GM23248 (cell line): ENCODE data around the gene PNKD. TPM values are rescaled to one million over a fixed set of nuclear protein-coding genes. Genes with fewer than 3 reads are reported as not detected.
A peak's percentile ranks its signal among the peaks of the same experiment; 100 is the strongest.
"Not testable (repeated sequence)": the region's sequence is repeated elsewhere in the genome, so short reads cannot be mapped to it uniquely, and the experiment has no call there.

ENCODE experiments used
- DNase-seq: peaks from one replicate; pipeline ENCODE4 v3.0.0-alpha.2; 2015
- H2AFZ ChIP-seq: fragments of 200-600 bp; sonication (generic); 2 replicates; pipeline ENCODE4 v1.6.1; 2016; ENCODE audit warnings: antibody characterized with exemption
- H3F3A ChIP-seq: fragments of 200-600 bp; sonication (generic); 2 replicates; pipeline ENCODE4 v1.6.1; 2016; ENCODE audit warnings: mild to moderate bottlenecking, antibody characterized with exemption, mixed run types; ENCODE audit not compliant: insufficient read depth
- H3K27ac ChIP-seq: fragments of 200-600 bp; sonication (generic); 2 replicates; pipeline ENCODE4 v1.5.1; 2016; ENCODE audit warnings: mild to moderate bottlenecking
- H3K27me3 ChIP-seq: fragments of 200-600 bp; sonication (generic); replicated peaks from 2 replicates; pipeline ENCODE4 v1.6.1; 2016; ENCODE audit warnings: mild to moderate bottlenecking; ENCODE audit not compliant: insufficient read depth
- H3K36me3 ChIP-seq: fragments of 200-600 bp; sonication (generic); 2 replicates; pipeline ENCODE4 v1.6.1; 2016; ENCODE audit warnings: low read depth, mild to moderate bottlenecking
- H3K4me1 ChIP-seq: fragments of 200-600 bp; sonication (generic); 2 replicates; pipeline ENCODE4 v1.6.1; 2016; ENCODE audit warnings: mild to moderate bottlenecking; ENCODE audit not compliant: insufficient read depth
- H3K4me2 ChIP-seq: fragments of 200-600 bp; sonication (generic); one replicate; pipeline ENCODE4 v1.6.1; 2016; ENCODE audit warnings: mild to moderate bottlenecking; ENCODE audit not compliant: unreplicated experiment
- H3K4me3 ChIP-seq: fragments of 200-600 bp; sonication (generic); 2 replicates; pipeline ENCODE4 v1.5.1; 2016; ENCODE audit warnings: mild to moderate bottlenecking
- H3K79me2 ChIP-seq: fragments of 200-600 bp; sonication (generic); 2 replicates; pipeline ENCODE4 v1.6.1; 2016; ENCODE audit warnings: mild to moderate bottlenecking; ENCODE audit not compliant: insufficient read depth
- H3K9ac ChIP-seq: fragments of 200-600 bp; sonication (generic); 2 replicates; pipeline ENCODE4 v1.6.1; 2016; ENCODE audit warnings: mild to moderate bottlenecking
- H3K9me2 ChIP-seq: fragments of 200-600 bp; sonication (generic); 2 replicates; pipeline ENCODE4 v1.6.1; 2016; ENCODE audit warnings: mixed run types, mild to moderate bottlenecking, moderate library complexity; ENCODE audit not compliant: insufficient read depth
- H3K9me3 ChIP-seq: fragments of 200-600 bp; sonication (generic); one replicate; pipeline ENCODE4 v1.6.1; 2017; ENCODE audit warnings: low read depth
- H4K20me1 ChIP-seq: fragments of 200-600 bp; sonication (generic); 2 replicates; pipeline ENCODE4 v1.6.0; 2016; ENCODE audit not compliant: insufficient read depth
- EZH2 ChIP-seq: fragments of 200-600 bp; sonication (generic); IDR thresholded peaks from 2 replicates; pipeline ENCODE4 v1.6.1; 2018; ENCODE audit warnings: antibody characterized with exemption, mild to moderate bottlenecking; ENCODE audit not compliant: insufficient read depth, poor library complexity, severe bottlenecking
- EZH2phosphoT487 ChIP-seq: fragments of 200-600 bp; sonication (generic); IDR thresholded peaks from 2 replicates; pipeline ENCODE4 v1.6.1; 2018; ENCODE audit warnings: antibody characterized with exemption, moderate library complexity, mild to moderate bottlenecking, low read depth; ENCODE audit not compliant: insufficient read depth
- WGBS, 2 experiments: methylation state at CpG; one replicate each; pipeline ENCODE4 v1.1.6; 2015 to 2017; ENCODE audit warnings: low lambda C conversion rate in 2 of 2, low coverage in 1 of 2; ENCODE audit errors: missing lambda C conversion rate in 2 of 2; 5-methylcytosine and 5-hydroxymethylcytosine counted together
- in situ Hi-C: fragments of 300-500 bp; cut with MboI; formaldehyde crosslinking; loops from 2 replicates; pipeline ENCODE4 v1.15.0; 2020
- polyA plus RNA-seq: library from polyadenylated mRNA; unstranded; fragments of >200 nt; fragmentation: Nextera tagmentation; extraction: Ambion mirVana; gene quantifications from 2 replicates; pipeline ENCODE4 v1.2.1, GENCODE V29; 2016
- total RNA-seq: library from RNA; depleted of rRNA; stranded (reverse); fragments of >200 nt; shearing (Covaris generic); gene quantifications from 2 replicates; pipeline ENCODE4 v1.2.3, GENCODE V29; 2014

Gene PNKD
- total and polyA plus RNA-seq, 2 experiments from 2014 or later = 28.6 to 82.7 TPM

GRCh38 chr2:218272531-218273212 lies 2.4 kb downstream of the PNKD start:
- WGBS, 2 experiments = 8% methylated on average over 18 of the region's 18 CpGs
- no peak for TF ChIP-seq EZH2phosphoT487
- TF ChIP-seq EZH2 = no peak
- Histone ChIP-seq H2AFZ (no peak overlapping the region), H3K36me3 (peaks cover 10% of the 10 kb centered on the region; the same call in 1 of the 2 replicates), H3K79me2 (peaks cover 77% of the 10 kb centered on the region), H3K4me3 (no peak overlapping the region), H3K9me3 (no peaks in the 10 kb centered on the region), H3K27me3 (no peaks in the 10 kb centered on the region), H3K4me2 (peak overlapping the region; percentile 62), H3F3A (peaks cover 17% of the 10 kb centered on the region), H3K27ac (peak overlapping the region; percentile 84), H4K20me1 (no peaks in the 10 kb centered on the region), H3K4me1 (peaks cover 20% of the 10 kb centered on the region), H3K9ac (peak overlapping the region; percentile 80), H3K9me2 (no peaks in the 10 kb centered on the region)
- peak; percentile 96 for DNase-seq
- in situ Hi-C loops = no loop called here

GRCh38 chr2:218273214-218273907 lies 3.0 kb downstream of the PNKD start:
- in situ Hi-C loops, H3K27me3 ChIP-seq, DNase-seq, H2AFZ ChIP-seq, H3K9me3 ChIP-seq, H4K20me1 ChIP-seq, H3K4me3 ChIP-seq, H3K9me2 ChIP-seq: not testable (repeated sequence)
- peak overlapping the region; percentile 64 for H3K9ac ChIP-seq
- WGBS, 2 experiments = 60 to 62% methylated on average over 7 to 8 of the region's 8 CpGs
- H3K36me3 ChIP-seq = peaks cover 10% of the 10 kb centered on the region; the same call in 1 of the 2 replicates
- peaks cover 77% of the 10 kb centered on the region for H3K79me2 ChIP-seq
- H3K27ac ChIP-seq = peak overlapping the region; percentile 84
- peak overlapping the region; percentile 62 for H3K4me2 ChIP-seq
- peaks cover 17% of the 10 kb centered on the region for H3F3A ChIP-seq
- peaks cover 20% of the 10 kb centered on the region for H3K4me1 ChIP-seq

GRCh38 chr2:218273908-218274249 lies 3.6 kb downstream of the PNKD start:
- DNase-seq = no peak
- Histone ChIP-seq H3F3A (peaks cover 17% of the 10 kb centered on the region), H3K4me2 (no peak overlapping the region), H3K79me2 (peaks cover 77% of the 10 kb centered on the region), H3K9me2 (no peaks in the 10 kb centered on the region), H3K4me1 (peaks cover 17% of the 10 kb centered on the region), H3K9ac (no peak overlapping the region), H3K4me3 (no peak overlapping the region), H3K27me3 (no peaks in the 10 kb centered on the region), H3K36me3 (peaks cover 10% of the 10 kb centered on the region; the same call in 1 of the 2 replicates), H3K27ac (0 out of 2 replicates have a peak overlapping the region, but pooled peaks have one; percentile 84), H2AFZ (no peak overlapping the region), H3K9me3 (no peaks in the 10 kb centered on the region), H4K20me1 (no peaks in the 10 kb centered on the region)
- TF ChIP-seq EZH2phosphoT487 = no peak
- TF ChIP-seq EZH2 = no peak
- in situ Hi-C loops = no loop called here
- WGBS, 2 experiments = 79 to 81% methylated on average over 2 of the region's 2 CpGs

GRCh38 chr2:218274586-218274985 lies 4.3 kb downstream of the PNKD start:
- Histone ChIP-seq H3K4me2 (no peak overlapping the region), H2AFZ (no peak overlapping the region), H3K4me3 (no peak overlapping the region), H3K79me2 (peaks cover 77% of the 10 kb centered on the region), H3K9me3 (no peaks in the 10 kb centered on the region), H3K27me3 (no peaks in the 10 kb centered on the region), H3K4me1 (peaks cover 16% of the 10 kb centered on the region), H3K9ac (no peak overlapping the region), H3K27ac (no peak overlapping the region), H3K9me2 (no peaks in the 10 kb centered on the region), H4K20me1 (no peaks in the 10 kb centered on the region), H3K36me3 (peaks cover 14% of the 10 kb centered on the region; the same call in 1 of the 2 replicates), H3F3A (peaks cover 17% of the 10 kb centered on the region)
- no peak for TF ChIP-seq EZH2phosphoT487
- no peak for TF ChIP-seq EZH2
- 80 to 81% methylated on average over 4 of the region's 4 CpGs for WGBS, 2 experiments
- in situ Hi-C loops = no loop called here
- DNase-seq = no peak
